ENCODE results near the gene TPH2.

TPH2 gene

GRCh38 chr12:72075891-72076557 is 137.4 kb downstream of the TPH2 start:
- no peak for DNase-seq (ENCODE audit: extremely low read depth, low read depth)
- TF ChIP-seq CTCF (IDR thresholded peaks at IDR 0.05; ENCODE audit: low read depth, low read length, missing control alignments): no peak
- H3K4me3 ChIP-seq (replicated peaks; ENCODE audit: low read depth, low read length): no peak overlapping the region

GRCh38 chr12:72076558-72076915 is 137.9 kb downstream of the TPH2 start:
- no peak for DNase-seq (ENCODE audit: extremely low read depth, low read depth)
- H3K4me3 ChIP-seq (replicated peaks; ENCODE audit: low read depth, low read length): no peak overlapping the region
- TF ChIP-seq CTCF (IDR thresholded peaks at IDR 0.05; ENCODE audit: low read depth, low read length, missing control alignments): no peak

DNA sequence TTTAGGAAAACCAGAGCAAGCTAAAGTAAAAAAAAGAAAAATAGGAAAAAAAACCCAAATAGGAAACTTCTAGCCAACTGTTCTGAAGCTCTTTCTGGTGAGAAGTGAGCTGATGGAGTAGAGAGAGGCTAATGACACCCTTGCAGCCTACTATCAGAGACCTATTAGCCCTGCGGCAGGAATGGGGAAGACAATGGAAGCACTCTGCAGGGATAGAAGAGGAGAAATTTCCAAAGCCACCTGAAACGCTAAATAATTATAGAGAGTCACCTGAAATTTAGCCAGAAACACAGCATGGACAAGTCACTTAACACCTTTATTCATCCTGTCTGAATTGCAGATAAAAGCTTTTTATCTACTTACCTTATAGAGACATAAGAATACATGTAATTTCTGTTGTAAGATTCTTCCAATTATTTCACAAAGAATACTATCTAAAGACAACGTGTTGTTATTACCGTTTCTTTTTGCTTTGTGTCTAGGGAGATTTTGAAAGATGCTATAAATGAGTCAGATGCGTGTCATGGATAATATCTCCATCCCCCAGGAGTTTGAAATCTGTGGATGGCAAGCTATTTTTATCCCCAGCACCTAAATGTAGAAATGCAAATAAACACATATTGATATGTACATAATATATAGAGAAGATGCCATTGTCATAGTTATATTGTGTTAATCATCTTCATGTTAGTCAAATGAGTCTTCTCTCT is 138.6 kb downstream of the TPH2 start:
- no peak for DNase-seq (ENCODE audit: extremely low read depth, low read depth)

GRCh38 chr12:72081777-72082176 is 143.1 kb downstream of the TPH2 start:
- no peak overlapping the region for H3K4me3 ChIP-seq (replicated peaks; ENCODE audit: low read depth, low read length)
- no peak for TF ChIP-seq CTCF (IDR thresholded peaks at IDR 0.05; ENCODE audit: low read depth, low read length, missing control alignments)
- DNase-seq (ENCODE audit: extremely low read depth, low read depth): no peak

More for the DNA sequence above, 138.6 kb downstream of the TPH2 start:
- no peak overlapping the region for H3K4me3 ChIP-seq (replicated peaks; ENCODE audit: low read depth, low read length)
- TF ChIP-seq CTCF (IDR thresholded peaks at IDR 0.05; ENCODE audit: low read depth, low read length, missing control alignments): no peak

All from HFF-Myc (cell line).